ENCODE results near the gene SSB. TPM values are rescaled to one million over a fixed set of nuclear protein-coding genes. Genes with fewer than 3 reads are reported as not detected.

SSB gene
- 41.2 and 137 TPM in 2 replicates for total RNA-seq (2012; rRNA removed)
- 65.5 and 75.5 TPM in 2 replicates for polyA plus RNA-seq (2012; rRNA removed)
- polyA plus RNA-seq (2012; cell fraction: cytosol; rRNA removed) = 12.7 and 21.5 TPM in 2 replicates
- 5.3 and 48.1 TPM in 2 replicates for polyA plus RNA-seq (2012; cell fraction: nucleus; rRNA removed; ENCODE audit: low replicate concordance)
- percentile 87 among the genes with signal in this experiment for Bru-seq, nascent RNA
- percentile 94 among the genes with signal in this experiment for BruChase-seq, experiment 1, labeled RNA remaining after a 6-hour chase
- BruChase-seq, experiment 2, labeled RNA remaining after a 2-hour chase = percentile 89 among the genes with signal in this experiment
- long read RNA-seq, transcript SSB-201 (12 exons, 1,709 nt) = major isoform, 75 of 124 reads
- long read RNA-seq, partial matches to known transcripts = 38 of 124 reads
- long read RNA-seq, other reads (novel, unspliced or antisense) = 8 of 124 reads

- H3K9ac ChIP-seq (ENCODE audit: low read depth, low read length) = peak within 1 kb of the TSS; percentile 96
- peak within 1 kb of the TSS; percentile 98 for H3K4me2 ChIP-seq (ENCODE audit: low read depth, low read length)
- DNase-seq = peak; percentile 89
- H2AK9ac ChIP-seq (replicated peaks; ENCODE audit: low read depth, low read length, poor library complexity) = peak within 1 kb of the TSS; percentile 93
- ATAC-seq (ENCODE audit: low read depth) = peak; percentile 100
- no peak within 1 kb of the TSS for H2BK20ac ChIP-seq (ENCODE audit: low read depth, low read length)
- H3K9me3 ChIP-seq (ENCODE audit: control insufficient read depth, insufficient read depth, low read length) = no peaks in the 10 kb centered on the region
- H3K23ac ChIP-seq (ENCODE audit: low read depth, low read length) = peak within 1 kb of the TSS; percentile 90
- H3K18ac ChIP-seq (ENCODE audit: low read depth, low read length) = 0 out of 2 replicates have a peak within 1 kb of the TSS, but pooled peaks have one; percentile 56
- H3K4ac ChIP-seq (ENCODE audit: low read depth, low read length) = peak within 1 kb of the TSS; percentile 76
- H4K91ac ChIP-seq (ENCODE audit: insufficient read depth, low read depth, low read length) = peak within 1 kb of the TSS; percentile 55; the same call in 1 of the 2 replicates
- H2BK120ac ChIP-seq (ENCODE audit: low read depth, low read length) = peak within 1 kb of the TSS; percentile 58
- H4K20me1 ChIP-seq (ENCODE audit: insufficient read depth, low read length) = no peaks in the 10 kb centered on the region
- H3K27me3 ChIP-seq (ENCODE audit: control insufficient read depth, insufficient read depth, low read length) = no peaks in the 10 kb centered on the region
- dilution Hi-C loops (cut with HindIII; ENCODE audit: low sequenced_read_pairs, unreplicated experiment) = no loop called here
- intact Hi-C loops (cut with micrococcal nuclease) = loop anchor here (2.0 to 10.0 kb wide), 2 partner anchors 224 to 320 kb away; partner anchors contain the start of genes BBS5 and FASTKD1
- H2BK5ac ChIP-seq (ENCODE audit: low read depth, low read length, poor library complexity, severe bottlenecking) = peak within 1 kb of the TSS; percentile 81
- H3K56ac ChIP-seq (ENCODE audit: extremely low read depth, insufficient read depth, low read length) = peak within 1 kb of the TSS; percentile 82; the same call in 1 of the 2 replicates
- peak within 1 kb of the TSS; percentile 87 for H3K4me3 ChIP-seq (ENCODE audit: insufficient read depth, low read depth, low read length)
- H3K79me1 ChIP-seq (ENCODE audit: low read depth in 1 of 2, low read length in 2 of 2) = peaks cover 2 to 21% of the 10 kb centered on the region in 2 experiments; a peak in 2 of 4 replicates
- TF ChIP-seq POLR2A (IDR thresholded peaks at IDR 0.05; ENCODE audit: low read depth, low read length) = peak; percentile 79
- TF ChIP-seq, protein P1, sequence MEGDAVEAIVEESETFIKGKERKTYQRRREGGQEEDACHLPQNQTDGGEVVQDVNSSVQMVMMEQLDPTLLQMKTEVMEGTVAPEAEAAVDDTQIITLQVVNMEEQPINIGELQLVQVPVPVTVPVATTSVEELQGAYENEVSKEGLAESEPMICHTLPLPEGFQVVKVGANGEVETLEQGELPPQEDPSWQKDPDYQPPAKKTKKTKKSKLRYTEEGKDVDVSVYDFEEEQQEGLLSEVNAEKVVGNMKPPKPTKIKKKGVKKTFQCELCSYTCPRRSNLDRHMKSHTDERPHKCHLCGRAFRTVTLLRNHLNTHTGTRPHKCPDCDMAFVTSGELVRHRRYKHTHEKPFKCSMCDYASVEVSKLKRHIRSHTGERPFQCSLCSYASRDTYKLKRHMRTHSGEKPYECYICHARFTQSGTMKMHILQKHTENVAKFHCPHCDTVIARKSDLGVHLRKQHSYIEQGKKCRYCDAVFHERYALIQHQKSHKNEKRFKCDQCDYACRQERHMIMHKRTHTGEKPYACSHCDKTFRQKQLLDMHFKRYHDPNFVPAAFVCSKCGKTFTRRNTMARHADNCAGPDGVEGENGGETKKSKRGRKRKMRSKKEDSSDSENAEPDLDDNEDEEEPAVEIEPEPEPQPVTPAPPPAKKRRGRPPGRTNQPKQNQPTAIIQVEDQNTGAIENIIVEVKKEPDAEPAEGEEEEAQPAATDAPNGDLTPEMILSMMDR (conservative IDR thresholded peaks at IDR 0.05; ENCODE audit: low read depth, low read length) = no peak
- TF ChIP-seq BHLHE40 (IDR thresholded peaks at IDR 0.05; ENCODE audit: low read depth, low read length) = peak; percentile 51; the same call in 1 of the 2 replicates
- no peak for TF ChIP-seq SMC3 (IDR thresholded peaks at IDR 0.05; ENCODE audit: low read depth, low read length)
- peak; percentile 92 for TF ChIP-seq MXI1 (IDR thresholded peaks at IDR 0.05; ENCODE audit: borderline replicate concordance, low read depth, low read length)
- ChIA-PET CTCF (no interaction called here), POLR2A (ENCODE audit: unreplicated experiment) (no interaction called here)
- H3K4me1 ChIP-seq (ENCODE audit: control insufficient read depth, insufficient read depth, low read length) = peaks cover 4% of the 10 kb centered on the region
- peak within 1 kb of the TSS; percentile 64; the same call in 1 of the 2 replicates for H2AK5ac ChIP-seq (ENCODE audit: low read depth, low read length)
- 0% methylated on average over 19 of the region's 67 CpGs; no CpG with 5 or more reads in 1 of the 2 experiments for WGBS, 2 experiments (ENCODE audit: extremely low coverage in 2 of 2, insufficient read length in 1 of 2)
- H3K27ac ChIP-seq (ENCODE audit: insufficient read depth, low read length) = peak within 1 kb of the TSS; percentile 94
- 0 out of 3 replicates have a peak within 1 kb of the TSS, but pooled peaks have one; percentile 23 for H2BK15ac ChIP-seq (ENCODE audit: low read depth, low read length)
- H4K8ac ChIP-seq (ENCODE audit: low read depth in 2 of 2, low read length in 2 of 2) = peak within 1 kb of the TSS; percentile 96 to 99
- peak within 1 kb of the TSS; percentile 86 for H4K5ac ChIP-seq (ENCODE audit: low read depth, low read length)
- H3K9me1 ChIP-seq (ENCODE audit: insufficient read depth, low read length) = no peaks in the 10 kb centered on the region
- in situ Hi-C loops (cut with MboI; ENCODE audit: low sequenced_read_pairs) = no loop called here
- BruUV-seq (replicated peaks) = TSS peak; percentile 73
- H3K36me3 ChIP-seq (ENCODE audit: control insufficient read depth, insufficient read depth, low read length) = peaks cover 6% of the 10 kb centered on the region
- peak within 1 kb of the TSS; percentile 85 for H3K14ac ChIP-seq (replicated peaks; ENCODE audit: low read depth, low read length)
- peak within 1 kb of the TSS; percentile 93 for H2AFZ ChIP-seq (replicated peaks; ENCODE audit: low read length, poor library complexity)
Observed at GRCh38 chr2:169798718-169799592, at the start of gene SSB. Gene SSB, plus strand, starts transcription at chr2:169798871. Its CDS starts 2,090 bp downstream, at chr2:169800961.

Measured in IMR-90 (cell line).